Cardiac muscle cell (in vitro differentiated cells and primary cell): ENCODE data around the gene FSIP1. TPM values are rescaled to one million over a fixed set of nuclear protein-coding genes. Genes with fewer than 3 reads are reported as not detected.
A peak's percentile ranks its signal among the peaks of the same experiment; 100 is the strongest.

Experiments
- DNase-seq, 2 donors: peaks; one replicate each; pipeline versions ENCODE4 v3.0.0 to v3.0.0-alpha.2; 2010 to 2017; ENCODE audit warnings: low read depth in 1 of 2, low spot score in 1 of 2
- H3K27ac ChIP-seq: fragments of 200-600 bp; sonication (generic); 2 replicates; pipeline ENCODE4 v1.5.1; 2016
- H3K27me3 ChIP-seq: fragments of 200-600 bp; sonication (generic); 2 replicates; pipeline ENCODE4 v1.6.0; 2016; ENCODE audit warnings: control low read depth
- H3K36me3 ChIP-seq: fragments of 200-600 bp; sonication (generic); 2 replicates; pipeline ENCODE4 v1.5.1; 2016; ENCODE audit warnings: control low read depth
- H3K4me1 ChIP-seq: fragments of 200-600 bp; sonication (generic); 2 replicates; pipeline ENCODE4 v1.8.1; 2017; ENCODE audit warnings: low read depth, mild to moderate bottlenecking, mixed run types
- H3K4me3 ChIP-seq: fragments of 200-600 bp; sonication (generic); 2 replicates; pipeline ENCODE4 v1.5.1; 2016; ENCODE audit warnings: mild to moderate bottlenecking
- H3K9me3 ChIP-seq: fragments of 200-600 bp; sonication (generic); 2 replicates; pipeline ENCODE4 v1.5.1; 2017; ENCODE audit warnings: low read depth, mild to moderate bottlenecking, control low read depth
- CTCF ChIP-seq: IDR thresholded peaks from 2 replicates; pipeline ENCODE4 v1.5.1; 2012; ENCODE audit warnings: low read depth, mild to moderate bottlenecking, low read length
- polyA plus RNA-seq: library from polyadenylated mRNA; unstranded; fragments of >200 nt; fragmentation: Nextera tagmentation; extraction: Ambion mirVana; gene quantifications from 2 replicates; pipeline ENCODE4 v1.2.1, GENCODE V29; 2016
- total RNA-seq: library from RNA; depleted of rRNA; stranded (reverse); fragments of >200 nt; gene quantifications from 2 replicates; pipeline ENCODE4 v1.2.3, GENCODE V29; 2016

The FSIP1 gene
- total and polyA plus RNA-seq, 2 experiments from 2014 or later: 0.15 to 0.33 TPM

GRCh38 chr15:39797407-39797806 lies 14.8 kb upstream of the FSIP1 start:
- H3K27ac ChIP-seq: no peak overlapping the region
- H3K4me3 ChIP-seq: no peak overlapping the region
- H3K36me3 ChIP-seq: no peaks in the 10 kb centered on the region
- H3K9me3 ChIP-seq: no peaks in the 10 kb centered on the region
- TF ChIP-seq CTCF: no peak
- no peaks in the 10 kb centered on the region for H3K4me1 ChIP-seq
- DNase-seq: no peak
- H3K27me3 ChIP-seq: no peaks in the 10 kb centered on the region

- no peaks in the 10 kb centered on the region for H3K4me1 ChIP-seq
- H3K9me3 ChIP-seq: no peaks in the 10 kb centered on the region
- H3K27ac ChIP-seq: no peak overlapping the region
- H3K27me3 ChIP-seq: no peaks in the 10 kb centered on the region
- no peak for TF ChIP-seq CTCF
- H3K36me3 ChIP-seq: no peaks in the 10 kb centered on the region
- no peak for DNase-seq
- no peak overlapping the region for H3K4me3 ChIP-seq
Measured at GRCh38 chr15:39796601-39797000, 14.0 kb upstream of the FSIP1 start.

- no peaks in the 10 kb centered on the region for H3K36me3 ChIP-seq
Measured at GRCh38 chr15:39795486-39795885, 12.8 kb upstream of the FSIP1 start.

GRCh38 chr15:39794954-39795353 lies 12.3 kb upstream of the FSIP1 start:
- no peaks in the 10 kb centered on the region for H3K36me3 ChIP-seq
- no peaks in the 10 kb centered on the region for H3K27me3 ChIP-seq
- H3K27ac ChIP-seq: no peak overlapping the region
- no peak for TF ChIP-seq CTCF
- no peak overlapping the region for H3K4me3 ChIP-seq
- H3K9me3 ChIP-seq: no peaks in the 10 kb centered on the region
- no peaks in the 10 kb centered on the region for H3K4me1 ChIP-seq
- no peak for DNase-seq

More at GRCh38 chr15:39795486-39795885, 12.8 kb upstream of the FSIP1 start:
- TF ChIP-seq CTCF: no peak
- H3K27ac ChIP-seq: no peak overlapping the region
- no peak for DNase-seq
- H3K27me3 ChIP-seq: no peaks in the 10 kb centered on the region
- H3K4me3 ChIP-seq: no peak overlapping the region
- no peaks in the 10 kb centered on the region for H3K9me3 ChIP-seq
- H3K4me1 ChIP-seq: no peaks in the 10 kb centered on the region

GRCh38 chr15:39793923-39794322 lies 11.3 kb upstream of the FSIP1 start:
- DNase-seq: peak in 1 of 2 donors; percentile 25
- Histone ChIP-seq H3K27me3 (no peaks in the 10 kb centered on the region), H3K9me3 (no peaks in the 10 kb centered on the region), H3K4me3 (no peak overlapping the region), H3K36me3 (no peaks in the 10 kb centered on the region), H3K27ac (no peak overlapping the region), H3K4me1 (no peaks in the 10 kb centered on the region)
- TF ChIP-seq CTCF: no peak

- Histone ChIP-seq H3K27ac (no peak overlapping the region), H3K36me3 (no peaks in the 10 kb centered on the region), H3K4me3 (no peak overlapping the region), H3K27me3 (no peaks in the 10 kb centered on the region), H3K9me3 (no peaks in the 10 kb centered on the region), H3K4me1 (no peaks in the 10 kb centered on the region)
- TF ChIP-seq CTCF: no peak
- peak in 1 of 2 donors; percentile 37 for DNase-seq
Measured at GRCh38 chr15:39792844-39793335, 10.2 kb upstream of the FSIP1 start.
